Bone marrow (tissue), 2 donors: ENCODE data around the gene SORCS1.

Experiments used
- DNase-seq, 2 donors: peaks; one replicate each; lab custom pipeline; 2025; lab: John Stamatoyannopoulos, UW

Gene SORCS1

DNA sequence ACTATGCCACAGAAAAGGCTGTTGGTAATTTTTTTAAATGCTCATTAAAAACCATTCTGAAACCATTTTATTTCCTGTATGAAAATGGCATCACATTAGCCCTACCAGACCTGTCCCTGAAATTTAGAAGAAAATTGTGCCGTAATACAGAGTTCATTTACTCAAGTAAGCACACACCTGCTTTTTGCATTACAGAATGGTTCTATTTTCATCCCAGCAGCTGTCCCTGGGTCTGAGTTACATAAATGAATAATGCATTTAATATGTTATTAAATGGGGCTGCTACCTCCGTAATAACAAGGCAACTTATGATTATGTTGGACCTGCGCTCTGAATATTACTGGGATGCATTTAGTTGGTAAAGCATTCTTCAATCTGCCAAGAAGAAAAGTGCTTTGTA is 508.9 kb downstream of the SORCS1 start:
- DNase-seq, result no peak

DNA sequence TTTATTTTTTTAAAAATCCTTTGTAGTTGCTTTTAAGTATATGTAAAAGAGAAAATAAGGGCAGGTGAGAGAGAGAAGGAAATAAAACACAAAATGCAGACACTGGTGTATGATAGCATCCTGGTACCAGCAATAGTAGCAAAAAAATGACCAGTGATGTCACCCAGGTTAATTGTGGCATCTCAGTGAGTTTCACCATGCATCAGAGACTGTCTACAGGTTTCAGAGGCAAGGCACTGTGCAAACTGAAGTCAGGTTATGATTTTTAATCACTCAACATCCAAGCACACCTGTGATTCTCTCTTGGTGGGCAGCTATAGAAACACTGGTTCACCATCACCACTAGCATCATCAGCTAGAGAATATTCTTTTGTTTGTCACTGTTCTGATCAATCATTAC is 509.3 kb downstream of the SORCS1 start:
- no peak for DNase-seq

DNA sequence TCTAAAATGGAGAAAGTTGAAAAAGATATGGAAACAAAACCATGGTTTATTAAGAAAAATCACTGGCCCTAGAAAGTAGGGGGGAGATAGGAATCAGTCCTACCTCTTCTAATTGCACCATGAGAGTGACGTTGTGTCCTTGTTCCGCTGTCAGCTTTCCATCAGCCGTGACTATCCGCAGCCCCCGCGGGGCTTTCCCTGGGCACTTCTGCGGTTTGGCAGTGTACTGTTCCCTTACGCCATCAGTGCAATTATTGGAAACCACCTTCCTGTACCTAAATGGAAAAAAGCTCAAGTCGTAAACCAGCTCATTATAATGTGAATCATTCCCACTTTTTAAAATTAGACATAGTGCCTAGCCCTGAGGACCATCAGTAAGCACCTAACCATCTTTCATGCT is 512.2 kb downstream of the SORCS1 start:
- no peak for DNase-seq

DNA sequence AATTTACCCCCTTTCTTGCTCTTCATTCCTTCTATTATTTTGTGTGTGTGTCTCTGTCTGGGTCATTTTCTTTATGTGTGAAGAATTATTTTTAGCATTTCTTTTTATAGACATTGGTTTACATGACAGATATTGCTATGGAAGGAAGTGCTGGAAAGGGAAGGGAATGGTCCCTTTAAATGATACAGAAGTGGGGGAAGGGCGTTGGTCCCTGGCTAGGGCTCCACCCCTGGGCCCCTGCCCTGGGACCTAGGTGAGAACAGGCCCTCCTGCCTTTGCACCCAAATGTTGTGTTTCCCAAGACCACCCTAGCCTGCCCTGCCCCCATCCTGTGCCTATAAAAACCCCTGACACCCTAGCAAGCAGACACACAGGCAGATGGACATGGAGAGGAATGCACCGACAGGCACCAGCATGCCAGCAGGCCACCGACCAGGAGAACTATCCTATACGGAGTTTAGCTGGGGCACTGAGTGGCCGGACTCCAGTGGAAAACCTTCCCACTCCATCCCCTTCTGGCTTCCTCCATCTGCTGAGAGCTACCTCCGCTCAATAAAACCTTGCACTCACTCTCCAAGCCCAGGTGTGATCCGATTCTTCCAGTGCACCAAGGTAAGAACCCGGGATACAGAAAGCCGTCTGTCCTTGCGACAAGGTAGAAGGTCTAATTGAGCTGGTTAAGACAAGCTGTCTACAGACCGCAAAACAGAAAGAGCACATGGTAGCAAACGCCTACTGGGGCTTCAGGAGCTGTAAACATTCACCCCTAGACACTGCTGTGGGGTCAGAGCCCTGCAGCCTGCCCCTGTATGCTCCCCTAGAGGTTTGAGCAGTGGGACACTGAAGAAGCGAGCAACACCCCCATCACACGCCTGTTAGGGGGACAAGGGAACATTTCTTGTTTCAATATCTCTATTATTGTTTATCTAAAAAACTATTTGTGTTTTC is 515.7 kb downstream of the SORCS1 start:
- no peak for DNase-seq

DNA sequence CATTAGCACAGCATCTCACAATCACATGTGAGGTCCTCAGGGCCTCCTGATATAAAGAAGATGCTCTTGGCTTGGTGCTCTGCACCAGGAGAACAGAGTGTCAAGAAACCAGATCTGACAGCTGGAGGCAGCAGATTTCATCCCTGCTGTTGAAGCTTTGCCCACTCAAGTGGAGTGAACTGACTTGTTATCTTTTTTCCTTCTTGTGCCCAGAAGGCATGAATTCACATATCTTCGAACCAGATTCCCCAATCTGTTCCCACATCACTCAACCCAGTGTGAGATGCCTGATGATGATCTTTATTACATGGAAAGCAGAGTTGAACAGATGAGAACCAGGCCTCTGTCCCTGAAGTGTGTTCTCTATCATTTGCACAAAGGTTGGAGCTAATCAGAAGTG is 521.0 kb downstream of the SORCS1 start:
- no peak for DNase-seq

DNA sequence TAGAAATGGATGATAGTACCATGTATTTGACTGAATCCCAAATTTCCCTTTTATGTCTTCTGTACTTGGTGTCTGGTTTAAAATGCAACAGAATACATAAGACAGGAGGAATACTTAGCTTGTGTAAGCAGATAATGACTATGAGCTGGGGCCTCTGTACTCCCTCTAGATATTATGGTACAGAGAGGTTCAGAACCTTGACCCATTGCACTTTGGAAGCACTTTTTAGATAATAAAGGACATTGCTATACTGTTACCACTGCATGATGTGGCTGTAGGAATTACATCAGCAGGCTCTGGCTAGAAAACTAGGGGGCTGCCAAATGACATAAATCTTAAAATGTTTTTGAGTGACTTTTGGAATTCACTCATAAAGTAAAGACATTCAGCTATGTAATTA is 526.6 kb downstream of the SORCS1 start:
- DNase-seq, result no peak

DNA sequence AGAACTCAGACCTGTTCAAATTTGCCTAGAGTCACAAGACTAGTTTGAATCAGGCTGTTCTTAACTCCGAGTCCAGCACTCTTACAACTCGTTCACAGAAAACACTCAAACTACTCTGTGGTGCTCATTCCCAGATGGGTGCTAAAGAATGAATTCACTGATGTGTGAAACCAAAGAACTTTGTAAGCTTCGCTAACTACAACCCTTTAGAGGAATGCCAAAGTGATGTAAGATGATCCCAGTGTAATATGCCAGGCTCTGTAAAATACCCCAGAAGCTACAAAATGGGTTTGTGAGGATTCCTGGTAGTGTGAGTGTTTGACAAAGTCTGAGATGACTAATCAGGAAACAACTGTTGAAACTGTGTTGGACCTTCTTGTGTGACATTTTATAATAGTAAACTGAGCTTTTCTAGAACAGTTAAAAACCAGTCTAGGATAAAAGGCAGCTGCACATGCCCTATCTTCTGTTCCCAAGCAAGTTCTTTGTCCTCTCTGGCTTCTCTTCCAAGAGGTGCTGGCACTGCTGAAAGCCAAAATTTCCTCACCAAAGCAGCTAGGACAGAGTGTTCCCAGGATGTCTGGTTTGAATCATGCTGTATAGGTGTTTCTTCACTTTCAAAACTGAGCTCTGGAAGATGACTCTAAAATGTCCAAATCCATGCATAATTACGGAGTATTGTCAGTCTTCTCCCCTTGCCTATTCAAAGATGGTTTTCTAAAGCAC is 527.6 kb downstream of the SORCS1 start:
- no peak for DNase-seq

DNA sequence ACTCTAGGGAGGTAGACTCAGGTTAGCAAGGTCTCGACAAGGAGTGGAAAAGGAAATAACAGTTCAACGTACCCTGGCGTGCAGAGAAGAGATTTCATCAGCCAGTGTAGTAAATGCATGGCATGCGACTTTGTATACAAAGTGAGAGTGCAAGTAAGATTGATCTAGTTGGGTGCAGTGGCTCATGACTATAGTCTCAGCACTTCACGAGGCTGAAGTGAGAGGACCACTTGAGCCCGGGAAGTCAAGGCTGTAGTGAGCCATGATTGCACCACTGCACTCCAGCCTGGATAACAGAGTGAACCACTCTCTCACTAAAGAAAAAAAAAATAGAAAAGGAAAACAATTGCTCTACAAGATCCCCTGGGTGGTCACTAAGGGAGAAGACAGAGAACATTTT is 528.6 kb downstream of the SORCS1 start:
- DNase-seq, result no peak

DNA sequence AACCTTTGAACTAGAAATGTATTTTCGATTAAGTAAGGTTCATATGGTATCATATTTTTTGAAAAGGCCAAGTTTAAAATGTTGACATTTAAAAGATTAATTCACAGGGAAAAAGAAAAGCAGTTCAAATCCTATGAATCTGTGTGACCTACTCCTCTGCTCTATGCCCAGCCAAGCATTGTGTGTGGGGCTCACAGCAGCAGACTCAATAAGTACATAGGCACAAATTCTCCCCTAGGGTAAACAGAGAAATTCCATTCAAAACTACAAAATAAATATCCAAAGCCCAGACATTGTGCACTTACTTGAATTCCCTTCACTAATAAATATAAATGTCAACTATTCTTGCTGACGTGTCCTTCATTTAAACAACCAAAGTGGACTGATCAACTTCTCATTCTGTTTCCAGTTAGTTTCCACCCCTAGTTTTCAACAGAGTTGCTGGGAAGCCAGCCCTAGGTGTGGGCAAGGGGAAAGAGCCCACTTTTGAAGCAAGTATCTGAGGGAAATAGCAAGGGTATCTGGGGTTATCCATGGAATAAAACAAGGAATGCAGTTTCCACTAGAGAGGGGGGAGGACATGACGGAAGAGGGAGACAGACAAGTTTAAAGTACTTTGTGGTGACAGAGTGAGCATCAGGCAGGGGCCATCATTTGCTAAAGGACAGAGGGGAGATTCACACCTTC is 533.3 kb downstream of the SORCS1 start:
- DNase-seq, result no peak

DNA sequence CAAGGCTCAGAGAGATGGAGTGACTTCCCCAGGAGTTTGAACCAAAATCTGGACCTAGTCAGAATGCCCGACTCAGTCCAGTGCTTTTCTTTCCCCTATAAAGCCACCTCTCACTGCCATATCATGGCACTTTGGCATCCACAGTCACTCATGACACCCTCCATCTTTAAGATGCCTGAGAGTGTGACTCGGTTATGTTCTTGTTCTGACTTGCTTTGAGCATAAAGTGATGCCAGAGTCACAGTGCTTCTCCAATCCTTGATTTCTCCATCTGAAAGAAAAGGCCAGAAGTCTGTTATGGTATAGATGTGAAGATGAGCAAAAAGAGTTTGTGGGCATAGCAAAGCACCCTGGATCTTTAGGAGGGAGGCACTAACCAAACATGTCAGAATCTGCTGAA is 538.1 kb downstream of the SORCS1 start:
- no peak for DNase-seq

DNA sequence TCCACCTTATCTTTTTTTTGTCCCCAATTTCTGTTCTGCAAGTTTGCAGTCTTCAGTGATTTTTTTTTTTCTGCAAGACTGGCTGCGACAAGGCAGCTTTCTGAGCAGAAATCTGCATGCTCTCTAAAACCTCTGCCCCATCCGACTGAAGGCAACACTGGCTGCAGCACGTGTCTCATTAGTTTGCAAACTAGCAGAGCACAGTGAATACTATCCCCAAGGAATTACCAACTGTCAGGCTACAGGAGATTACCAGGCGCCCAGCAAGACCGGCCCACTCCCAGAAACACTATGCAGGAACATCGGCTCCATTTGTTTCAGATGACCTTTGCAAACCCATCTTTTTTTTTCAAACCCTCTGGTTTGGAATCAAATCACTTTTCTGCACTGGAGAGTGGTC is 538.8 kb downstream of the SORCS1 start:
- DNase-seq, result no peak

DNA sequence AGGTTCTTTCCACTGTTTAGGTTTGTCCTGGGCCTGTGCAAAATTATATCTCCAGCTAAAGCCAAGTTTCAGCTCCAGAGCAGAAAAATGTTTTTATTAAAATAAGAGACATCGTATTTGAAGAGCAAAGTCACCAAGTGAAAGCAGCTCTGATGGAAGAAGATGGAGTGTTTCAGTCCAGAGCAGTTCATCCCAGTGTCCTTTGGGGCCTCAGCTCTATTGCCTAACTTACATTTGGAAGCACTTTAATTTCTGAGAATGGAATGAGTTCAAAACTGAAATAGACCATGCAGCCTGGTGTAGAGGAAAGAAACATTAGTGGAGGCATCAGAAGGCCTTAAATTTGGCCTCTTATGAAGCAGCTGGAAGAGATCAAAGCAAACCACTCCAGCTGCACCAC is 545.2 kb downstream of the SORCS1 start:
- DNase-seq, result no peak

DNA sequence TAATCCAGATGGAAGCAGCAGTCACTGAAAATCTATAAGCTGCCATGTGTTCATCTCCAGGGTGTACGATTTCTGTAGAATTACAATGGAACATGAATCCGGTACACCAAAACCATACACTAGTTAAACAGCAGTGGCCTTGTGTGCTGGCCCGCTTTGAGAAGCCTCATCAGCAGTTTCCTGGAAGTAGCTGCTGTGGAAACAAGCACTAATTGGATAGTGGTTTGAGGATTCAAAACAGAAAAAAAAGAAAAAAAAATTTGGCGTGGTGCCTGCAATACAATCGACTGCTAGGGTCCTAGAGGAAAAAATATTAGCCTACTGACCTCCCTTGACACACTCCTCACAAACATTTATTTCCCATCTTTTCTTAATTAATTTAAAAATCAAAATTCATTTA is 545.9 kb downstream of the SORCS1 start:
- no peak for DNase-seq

DNA sequence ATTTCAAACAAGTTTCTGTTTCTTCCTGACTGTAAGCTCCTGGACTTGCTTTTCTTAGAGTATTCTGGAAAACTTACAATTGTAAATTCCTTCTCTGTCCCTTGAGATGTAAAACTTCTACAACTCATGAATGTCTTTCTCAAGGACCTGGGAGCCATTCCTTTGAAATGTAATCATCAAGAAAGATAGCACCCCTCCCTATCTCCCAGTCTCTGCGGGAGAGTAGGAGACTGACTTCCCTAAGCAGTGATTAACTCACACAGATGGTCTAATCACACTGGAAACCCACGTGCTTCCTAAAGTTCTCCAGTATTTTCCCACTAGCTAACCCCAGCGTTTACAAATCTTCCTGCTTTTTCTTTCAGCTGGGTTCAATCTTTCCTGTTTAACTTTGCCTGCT is 549.4 kb downstream of the SORCS1 start:
- no peak for DNase-seq

DNA sequence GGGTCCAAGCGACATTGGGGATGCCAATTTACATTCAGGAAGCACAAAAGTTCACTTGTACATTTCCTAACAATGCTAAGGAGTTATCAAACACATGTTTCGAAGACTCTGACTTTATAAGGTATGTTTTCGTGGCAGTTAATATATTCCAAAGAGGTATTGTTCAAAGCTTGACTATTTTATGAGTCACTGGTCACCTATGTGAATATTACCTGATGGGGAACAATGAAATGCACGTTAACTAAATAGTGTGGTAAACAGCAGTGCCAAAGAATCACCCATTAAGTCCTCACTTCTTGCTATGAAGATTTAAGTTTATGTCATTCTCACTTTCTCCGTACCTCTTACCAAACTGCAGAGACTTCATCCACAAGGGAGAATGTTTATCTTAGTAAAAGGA is 550.2 kb downstream of the SORCS1 start:
- no peak for DNase-seq

DNA sequence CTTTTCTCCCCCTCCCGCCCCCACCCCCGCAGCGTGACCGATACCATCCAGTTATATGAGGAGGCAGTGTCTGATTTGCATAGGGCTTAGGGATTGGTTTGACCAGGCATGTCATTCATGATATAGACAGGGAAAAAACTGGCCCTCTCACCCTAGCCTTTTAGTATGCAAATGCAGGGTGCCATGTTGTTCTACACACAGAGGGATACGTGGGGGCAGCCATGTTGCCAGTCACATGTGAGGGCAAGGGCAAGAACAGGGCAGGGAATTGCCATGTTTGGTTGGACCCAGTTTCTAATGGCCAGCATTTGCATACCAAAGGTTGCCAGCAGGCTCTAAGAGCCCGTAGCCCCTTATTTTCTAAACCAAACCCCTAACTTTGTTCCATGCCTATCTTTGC is 552.1 kb downstream of the SORCS1 start:
- DNase-seq, result no peak

DNA sequence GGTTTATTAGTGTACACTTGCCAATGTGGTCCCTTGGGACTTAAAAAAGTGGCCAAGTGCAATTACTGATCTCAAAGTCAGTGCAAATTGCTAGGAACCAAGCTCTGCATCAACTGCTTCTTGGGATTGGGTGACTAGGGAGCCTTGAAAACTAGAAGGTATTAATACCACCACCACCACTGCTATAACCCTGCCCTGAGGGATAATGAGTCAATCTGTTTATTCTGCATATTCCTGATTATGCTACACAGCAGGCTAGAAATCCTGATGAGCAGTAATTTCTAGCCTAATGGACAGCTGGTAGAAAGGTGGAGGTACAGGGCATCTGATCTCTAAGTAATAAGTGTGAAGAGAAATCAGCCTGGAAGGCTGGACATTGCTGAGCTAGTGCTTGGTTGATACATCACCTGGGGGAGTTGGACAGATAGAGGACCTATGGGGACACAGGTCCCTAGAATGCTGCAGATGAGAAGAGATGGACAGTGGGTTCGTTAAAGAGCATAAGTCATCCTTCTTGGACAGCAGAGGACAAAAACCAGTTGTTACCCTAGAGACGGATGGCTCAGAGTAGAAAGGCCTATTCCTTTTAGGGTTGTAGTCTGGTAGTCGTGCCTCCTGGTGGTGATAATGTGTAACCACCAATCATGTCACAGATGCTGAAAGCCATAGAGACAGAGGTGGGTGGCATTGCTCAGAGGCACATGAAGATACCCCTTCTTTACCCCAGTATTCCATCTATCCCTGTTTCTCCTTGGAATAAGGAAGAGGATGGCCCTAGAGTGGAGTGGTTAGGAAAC is 554.8 kb downstream of the SORCS1 start:
- no peak for DNase-seq

DNA sequence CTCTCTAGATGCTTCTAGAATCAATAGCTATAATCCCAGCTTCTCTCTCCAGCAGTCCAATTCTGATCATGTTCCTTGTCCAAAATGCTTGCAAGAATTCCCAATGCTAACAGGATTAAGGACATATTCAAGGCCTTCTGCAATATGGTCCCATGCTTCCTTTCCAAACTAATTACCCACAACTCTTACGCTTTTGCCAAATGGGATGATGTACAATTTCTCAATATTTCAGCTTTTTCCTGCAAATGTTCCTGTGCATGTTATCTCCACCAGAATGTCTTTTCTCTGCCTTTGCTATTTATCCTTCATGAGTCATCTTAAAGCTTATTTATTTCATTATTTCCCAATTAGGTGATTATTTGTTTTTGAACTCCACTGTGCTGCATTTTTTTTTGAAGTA is 556.4 kb downstream of the SORCS1 start:
- DNase-seq, result no peak

DNA sequence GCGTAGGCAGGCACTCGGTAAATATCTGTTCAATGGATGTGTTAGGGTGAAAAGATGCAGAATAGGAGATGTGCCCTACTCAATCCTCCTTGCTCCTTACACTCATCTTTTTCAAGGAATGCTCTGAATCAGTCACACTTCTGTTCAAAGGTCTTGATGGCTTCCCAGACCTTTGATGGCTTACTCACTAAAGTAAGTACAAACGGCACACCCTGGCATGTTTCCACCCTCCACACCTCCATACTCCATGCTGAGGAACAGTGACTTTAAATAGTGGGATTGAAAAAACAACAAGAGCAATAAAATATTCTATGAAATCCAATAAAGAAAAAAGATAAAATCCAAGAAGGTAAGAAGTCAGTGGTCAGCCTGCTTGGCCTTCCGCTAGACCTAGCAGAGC is 569.2 kb downstream of the SORCS1 start:
- DNase-seq, result no peak

DNA sequence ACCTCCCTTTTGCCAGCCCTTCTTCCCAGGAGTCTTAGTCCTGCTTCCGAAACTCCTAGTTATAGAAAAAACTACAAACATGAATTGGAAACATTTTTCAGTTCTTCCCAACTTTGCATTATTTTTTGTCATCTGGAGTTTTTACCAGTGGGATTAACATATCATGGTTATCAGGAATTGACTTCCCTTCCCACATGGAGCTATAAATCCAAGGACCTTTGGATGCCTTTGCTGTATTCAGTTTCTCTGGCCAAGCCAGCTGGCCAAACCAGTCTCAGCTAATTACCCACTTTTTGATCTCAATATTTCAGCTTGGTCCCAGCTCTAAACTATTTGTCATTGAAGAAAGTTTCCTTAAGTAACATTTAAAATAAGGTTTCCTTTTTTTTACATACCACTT is 570.6 kb downstream of the SORCS1 start:
- DNase-seq, result no peak

DNA sequence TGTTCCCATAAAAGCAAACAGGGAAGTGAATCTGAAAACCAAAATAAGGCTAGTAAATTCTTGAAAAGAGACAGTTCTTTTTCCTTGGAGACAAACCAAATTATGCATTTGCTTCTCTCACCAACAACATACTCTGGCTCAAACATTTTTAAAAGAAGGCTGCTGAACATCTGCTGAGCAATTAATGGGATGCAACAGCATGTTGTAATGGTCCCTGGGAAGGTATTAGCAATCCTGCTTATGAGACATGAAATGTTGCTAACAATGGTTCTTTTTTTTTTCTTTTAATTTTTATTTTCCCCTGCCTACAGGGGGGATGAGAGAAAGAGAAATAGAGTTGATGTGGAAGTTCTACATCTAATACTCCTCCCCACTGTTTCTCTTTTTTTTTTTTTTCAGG is 572.1 kb downstream of the SORCS1 start:
- no peak for DNase-seq

DNA sequence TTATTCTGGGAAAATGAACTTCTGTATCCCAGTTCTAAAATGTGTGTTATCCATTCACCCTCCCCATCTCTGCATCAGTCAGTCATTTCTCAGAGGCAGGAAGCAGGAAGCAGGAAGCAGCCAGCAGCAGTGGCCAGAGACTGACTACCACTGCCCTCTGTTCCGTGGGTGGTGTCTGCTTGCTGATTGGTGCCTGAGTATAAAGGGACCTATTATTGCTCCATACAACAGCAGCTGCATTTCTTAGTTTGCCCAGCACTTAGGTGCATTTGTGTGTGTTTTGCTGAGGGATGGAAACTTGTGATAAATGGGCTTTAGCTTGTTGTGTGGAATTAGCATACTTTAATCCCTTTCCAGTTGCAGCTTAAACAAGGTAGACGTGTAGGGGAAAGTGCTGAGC is 582.2 kb downstream of the SORCS1 start:
- no peak for DNase-seq
